Activated CD4-positive, CD25-positive, alpha-beta regulatory T cell (primary cell): Measurements from ENCODE around the gene TSPAN14.
A peak's percentile ranks its signal among the peaks of the same experiment; 100 is the strongest.

Source experiments
- DNase-seq, 4 experiments: peaks; one replicate each; lab custom pipeline; 2025; lab: John Stamatoyannopoulos, UW

Gene TSPAN14

DNA sequence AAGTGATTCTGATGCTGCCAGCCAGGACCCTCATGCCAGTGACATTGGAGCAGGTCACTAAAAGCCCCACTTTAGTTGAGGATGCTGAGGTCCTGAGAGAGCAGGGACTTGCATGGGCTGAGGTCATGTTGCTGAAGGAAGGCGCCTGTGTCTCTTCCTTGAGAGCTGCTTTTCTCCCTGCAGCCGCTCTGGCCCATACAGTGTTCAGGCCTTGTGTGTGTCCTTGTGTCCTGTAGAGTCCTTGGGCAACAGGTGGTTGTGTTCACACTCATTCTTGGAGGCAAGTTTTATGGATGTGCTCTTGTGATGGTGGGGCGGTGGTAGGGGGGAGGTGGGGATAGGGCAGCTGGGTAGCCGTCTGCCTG lies 33.3 kb downstream of the TSPAN14 start:
- DNase-seq = no peak

DNA sequence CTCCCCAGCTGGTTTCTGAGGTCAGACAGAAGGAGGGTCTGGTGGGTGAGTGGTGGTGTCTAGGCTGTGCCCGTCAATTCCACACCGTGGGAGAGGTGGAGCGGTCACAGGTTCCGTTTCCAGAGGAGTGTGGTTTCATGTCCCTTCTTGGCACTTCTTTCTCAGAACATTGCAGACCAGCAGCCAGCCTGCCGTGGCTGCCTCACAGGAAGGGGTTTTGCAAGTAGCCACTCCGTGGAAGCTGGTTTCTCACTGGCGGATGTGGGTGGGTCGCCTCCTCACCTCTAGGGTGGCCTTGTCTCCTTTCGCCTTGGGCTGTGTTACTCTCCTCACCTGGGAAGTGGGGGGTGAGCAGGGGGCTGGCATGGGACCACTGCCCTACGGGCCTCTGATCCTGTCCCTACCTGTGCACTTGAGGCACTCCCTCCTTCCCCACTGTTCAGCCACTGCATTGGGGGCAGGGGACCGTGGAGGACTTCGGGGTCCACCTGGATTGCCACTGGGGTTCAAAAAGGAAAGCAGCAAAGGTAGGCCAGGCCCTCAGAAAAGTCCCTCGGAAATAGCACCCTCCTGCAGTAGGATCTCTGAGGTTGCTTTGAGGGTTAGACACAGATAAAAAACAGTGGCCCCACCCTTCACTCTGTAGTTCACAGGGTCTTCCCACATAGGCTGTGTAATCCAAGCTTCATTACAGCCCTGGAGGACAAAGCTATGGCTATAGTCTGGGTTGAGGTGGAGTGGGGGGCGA lies 33.9 kb downstream of the TSPAN14 start:
- peak in 2 of 4 experiments; percentile 39 to 49 for DNase-seq

DNA sequence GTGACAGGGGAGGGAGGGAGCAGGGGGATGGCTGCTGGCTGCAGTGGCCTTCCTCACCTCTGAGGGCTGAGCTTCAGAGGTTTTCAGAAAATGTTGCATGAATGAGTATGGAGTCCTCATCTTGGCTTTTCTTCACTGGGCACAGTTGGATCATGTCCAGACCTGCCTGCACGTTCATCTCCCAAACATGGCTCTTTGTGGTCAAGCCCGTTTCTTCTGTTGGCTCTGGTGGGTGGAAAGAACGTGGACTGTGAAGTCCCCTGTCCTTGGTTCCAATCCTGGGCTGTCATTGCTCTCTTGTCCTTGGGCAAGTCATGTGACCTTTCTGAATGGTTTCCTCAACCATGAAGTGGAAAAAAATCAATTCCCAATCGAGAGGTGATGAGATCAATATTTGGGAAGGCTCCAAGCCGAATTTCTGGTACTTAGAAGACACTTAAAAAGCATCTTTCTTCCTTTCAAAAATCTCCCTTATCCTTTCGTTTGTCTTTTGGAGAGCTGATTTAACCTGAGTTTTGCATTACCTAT lies 34.5 kb downstream of the TSPAN14 start:
- no peak for DNase-seq

DNA sequence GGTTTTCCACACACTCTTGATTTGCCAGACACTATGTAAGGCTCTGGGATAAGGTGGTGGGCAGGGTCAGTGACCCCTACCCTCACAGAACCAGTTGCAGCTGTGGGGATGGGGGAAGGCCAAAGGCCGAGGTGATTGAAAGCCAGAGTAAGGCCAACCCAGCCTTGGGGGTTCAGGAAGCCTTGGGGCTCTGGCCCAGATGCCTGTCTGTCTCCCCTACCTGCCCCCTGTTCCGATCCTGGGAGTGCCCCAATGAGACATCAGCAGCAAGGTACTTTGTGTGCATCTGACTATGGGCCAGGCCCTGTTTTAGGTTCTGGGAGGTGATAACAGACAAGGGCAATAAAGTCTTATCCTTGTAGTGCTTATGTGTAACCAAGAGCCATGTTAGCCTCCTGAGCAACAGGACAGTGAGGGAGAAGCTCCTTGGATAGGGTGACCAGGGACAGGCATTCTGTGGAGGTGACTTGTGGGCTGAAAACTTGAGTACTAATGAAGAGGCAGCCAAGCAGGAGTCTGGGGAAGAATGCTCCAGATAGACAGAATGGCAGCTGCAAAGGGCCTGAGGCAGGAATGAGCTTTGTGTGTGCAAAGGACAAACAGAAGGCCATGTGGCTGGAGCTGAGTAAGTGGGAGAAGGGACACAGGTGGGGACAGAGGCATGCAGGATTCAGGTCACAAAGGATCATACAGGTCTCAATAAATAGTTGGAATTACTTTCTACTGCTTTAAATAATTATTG lies 35.4 kb downstream of the TSPAN14 start:
- no peak for DNase-seq

DNA sequence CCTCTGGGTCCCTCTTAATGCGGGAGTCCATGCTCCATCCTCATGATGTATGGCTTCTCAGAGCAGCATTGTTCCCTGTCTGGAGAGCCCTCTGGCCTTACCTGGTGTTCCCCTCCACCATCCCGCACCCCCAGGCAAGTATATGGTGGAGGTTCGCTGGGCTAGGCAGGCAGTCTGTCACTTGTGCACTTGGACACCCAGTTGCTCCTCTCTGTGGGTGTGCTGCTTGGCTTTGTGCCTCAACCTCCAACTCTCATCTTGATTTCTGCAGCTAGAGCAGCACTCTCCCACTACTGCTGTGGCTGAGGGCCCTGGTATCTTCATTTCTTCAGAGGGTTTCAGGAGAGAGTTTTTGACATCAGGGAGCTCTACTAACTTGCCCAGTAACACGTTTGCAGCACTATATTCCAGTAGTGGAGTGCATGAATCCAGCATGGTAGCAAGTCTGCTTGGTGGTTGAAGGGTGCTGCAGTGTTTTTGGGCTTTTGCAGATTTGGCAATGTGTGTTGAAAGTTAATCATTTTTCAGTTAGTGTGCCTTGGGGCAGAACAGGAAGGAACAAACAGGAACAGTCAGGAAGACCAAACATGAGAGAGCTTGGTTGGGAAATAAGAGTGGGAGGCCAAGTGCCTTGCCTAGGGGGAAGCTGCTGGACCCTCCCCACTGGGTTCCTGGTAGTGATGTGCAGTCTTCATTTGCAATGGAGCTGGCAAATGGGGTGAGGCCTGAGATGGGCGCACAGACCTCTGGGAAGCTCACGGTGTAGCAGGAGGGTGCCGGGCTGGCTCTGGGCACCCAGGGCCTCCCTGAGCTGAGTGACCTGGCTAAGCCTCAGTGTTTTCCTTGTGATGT lies 37.4 kb downstream of the TSPAN14 start:
- no peak for DNase-seq

DNA sequence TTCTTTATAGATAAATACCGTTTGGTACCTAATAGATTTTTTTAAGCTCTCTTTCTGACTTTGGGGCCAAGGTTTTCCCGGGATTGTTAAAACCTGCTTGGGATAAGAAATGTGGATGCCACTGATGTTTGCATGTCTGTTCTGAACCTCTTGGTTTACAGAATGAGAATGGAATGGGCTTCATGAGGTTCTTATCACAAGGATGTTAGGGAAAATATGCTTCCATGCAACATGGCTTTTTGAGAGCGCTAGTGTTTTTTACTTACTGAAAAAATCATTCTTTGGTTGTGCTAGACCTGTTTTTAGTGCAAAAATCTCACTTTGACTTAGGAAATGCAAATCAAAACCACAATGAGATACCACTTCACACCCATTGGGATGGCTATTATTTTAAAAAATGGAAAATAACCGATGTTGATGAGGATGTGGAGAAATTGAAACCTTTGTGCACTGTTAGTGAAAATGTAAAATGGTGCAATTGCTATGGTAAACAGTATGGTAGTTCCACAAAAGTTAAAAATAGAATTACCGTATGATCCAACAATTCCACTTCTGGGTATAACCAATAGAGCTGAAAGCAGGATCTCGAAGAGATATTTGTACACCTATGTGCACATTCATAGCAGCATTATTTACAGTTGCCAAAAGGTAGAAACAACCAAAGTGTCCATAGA lies 38.9 kb downstream of the TSPAN14 start:
- DNase-seq = no peak

DNA sequence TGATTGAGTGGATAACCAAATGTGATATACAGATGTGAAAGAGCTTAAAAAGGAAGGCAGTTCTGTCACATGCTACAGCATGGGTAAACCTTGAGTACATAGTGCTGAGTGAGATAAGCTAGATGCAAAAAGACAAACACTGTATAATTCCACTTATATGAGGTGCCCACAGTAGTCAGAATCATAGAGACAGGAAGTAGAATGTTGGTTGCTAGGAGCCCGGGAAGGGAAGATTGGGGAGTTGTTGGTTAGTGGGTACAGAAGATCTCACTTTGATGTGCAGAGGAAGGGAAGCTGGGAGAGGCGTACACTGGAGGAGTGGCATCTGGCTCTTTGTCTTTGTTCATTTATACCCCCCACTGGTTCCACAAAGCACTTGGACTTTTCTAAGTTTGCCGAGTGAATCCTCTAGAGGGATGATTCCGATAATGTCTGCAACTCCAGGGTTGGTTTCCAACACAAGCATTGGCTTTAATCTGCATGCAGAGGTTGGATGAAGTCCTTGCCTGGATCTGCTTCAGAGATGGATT lies 39.5 kb downstream of the TSPAN14 start:
- DNase-seq = no peak

DNA sequence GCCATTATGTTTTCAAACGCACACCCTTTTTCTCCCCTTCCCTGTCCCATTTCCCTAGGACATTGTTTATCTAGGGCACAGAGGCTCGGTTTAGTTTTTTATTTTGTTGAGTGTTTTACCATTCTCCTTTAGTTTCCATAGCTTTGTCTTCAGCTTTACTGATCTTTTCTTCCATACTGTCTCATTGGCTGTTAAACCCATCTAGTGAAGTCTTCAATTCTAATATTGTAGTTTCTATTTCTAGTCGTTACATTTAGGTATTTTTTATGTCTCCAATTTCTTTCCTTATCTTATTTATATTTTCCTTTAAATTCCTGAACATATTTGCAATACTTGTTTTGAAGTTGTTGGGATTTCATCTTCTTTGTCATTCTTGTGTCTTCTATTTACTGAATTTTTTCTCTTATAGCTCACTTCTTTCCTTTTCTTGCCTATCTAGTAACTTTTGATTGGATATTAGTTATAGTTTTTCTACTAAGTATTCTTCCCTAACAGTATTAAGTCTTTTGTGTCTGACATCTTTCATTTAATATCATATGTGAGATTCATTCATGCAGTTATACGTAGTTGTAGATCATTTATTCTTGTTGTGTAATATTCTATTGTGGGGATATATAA lies 42.6 kb downstream of the TSPAN14 start:
- no peak for DNase-seq

DNA sequence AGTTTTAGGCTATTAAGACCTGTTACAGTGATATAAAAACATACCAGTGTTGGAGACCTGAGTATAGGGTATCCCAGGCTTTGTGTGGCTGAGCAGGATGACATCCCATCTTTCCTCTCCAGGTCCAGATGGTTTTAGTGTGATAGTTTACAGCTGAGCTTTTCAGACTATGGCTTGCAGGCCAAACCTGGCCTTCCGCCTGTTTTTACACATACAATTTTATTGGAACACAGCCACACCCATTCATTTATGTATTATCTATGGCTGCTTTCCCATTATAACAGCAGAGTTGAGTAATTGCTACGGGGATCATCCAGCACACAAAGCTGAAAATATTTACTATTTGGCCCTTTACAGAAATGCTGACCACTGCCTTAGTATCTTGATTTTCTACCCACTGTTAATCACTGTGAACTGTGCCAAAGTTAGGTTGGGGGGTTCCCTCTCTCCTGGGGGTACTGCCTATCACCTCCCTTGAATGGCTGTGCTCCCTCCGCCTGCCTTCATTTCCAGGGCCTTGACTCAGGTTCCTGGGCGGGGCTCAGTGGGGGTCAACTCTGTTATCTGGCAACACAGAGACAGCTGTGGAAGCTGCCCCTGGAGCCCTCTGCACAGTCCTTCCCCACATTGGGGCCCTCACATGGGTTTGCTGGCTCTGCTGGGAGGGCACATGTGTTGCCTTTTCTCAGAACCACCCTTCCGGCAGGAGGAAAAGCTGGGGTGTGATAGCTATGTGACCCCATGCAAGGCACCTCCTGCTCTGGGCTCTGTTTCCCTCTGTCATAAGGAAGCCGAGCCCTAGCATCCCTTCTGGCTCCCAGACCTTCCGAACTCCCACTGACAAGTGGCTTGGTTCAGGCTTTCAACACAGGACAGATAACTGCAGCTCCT lies 43.3 kb downstream of the TSPAN14 start:
- DNase-seq = no peak

DNA sequence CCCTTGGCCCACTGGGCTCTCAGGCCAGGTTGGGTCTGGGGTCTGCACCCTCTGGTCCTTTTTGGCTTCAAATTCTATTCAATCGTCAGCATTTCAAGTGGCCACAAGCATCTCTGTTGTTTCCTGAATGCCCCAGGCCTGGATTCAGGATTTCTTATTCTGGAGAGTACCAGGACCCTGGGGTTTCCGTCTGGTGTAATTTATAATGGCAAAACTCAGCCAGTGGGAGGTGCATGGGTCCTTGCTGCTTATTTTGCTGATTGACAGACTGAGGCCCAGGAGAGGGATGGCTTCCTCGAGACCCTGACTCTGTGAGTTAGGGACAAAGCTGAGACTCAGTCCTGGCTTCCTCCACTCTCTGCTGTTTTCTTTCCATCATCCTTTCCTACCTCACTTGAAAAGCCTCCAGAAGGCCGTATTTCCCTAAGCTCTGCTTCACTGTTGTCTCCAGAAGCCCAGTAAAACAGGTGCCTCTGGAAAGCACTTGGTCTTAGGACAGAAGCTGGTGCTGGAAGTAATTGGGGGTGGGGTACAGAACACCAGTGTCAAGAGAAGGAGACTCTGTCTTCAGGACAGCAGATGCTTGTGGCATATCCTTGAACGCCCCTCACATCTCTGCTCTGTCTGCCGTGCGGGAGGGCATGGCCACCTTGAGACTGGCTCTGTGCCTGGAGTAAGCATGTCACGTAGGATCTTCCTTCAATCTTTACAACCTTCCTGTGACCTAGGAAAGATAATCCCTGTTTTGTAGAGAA lies 44.1 kb downstream of the TSPAN14 start:
- no peak for DNase-seq

DNA sequence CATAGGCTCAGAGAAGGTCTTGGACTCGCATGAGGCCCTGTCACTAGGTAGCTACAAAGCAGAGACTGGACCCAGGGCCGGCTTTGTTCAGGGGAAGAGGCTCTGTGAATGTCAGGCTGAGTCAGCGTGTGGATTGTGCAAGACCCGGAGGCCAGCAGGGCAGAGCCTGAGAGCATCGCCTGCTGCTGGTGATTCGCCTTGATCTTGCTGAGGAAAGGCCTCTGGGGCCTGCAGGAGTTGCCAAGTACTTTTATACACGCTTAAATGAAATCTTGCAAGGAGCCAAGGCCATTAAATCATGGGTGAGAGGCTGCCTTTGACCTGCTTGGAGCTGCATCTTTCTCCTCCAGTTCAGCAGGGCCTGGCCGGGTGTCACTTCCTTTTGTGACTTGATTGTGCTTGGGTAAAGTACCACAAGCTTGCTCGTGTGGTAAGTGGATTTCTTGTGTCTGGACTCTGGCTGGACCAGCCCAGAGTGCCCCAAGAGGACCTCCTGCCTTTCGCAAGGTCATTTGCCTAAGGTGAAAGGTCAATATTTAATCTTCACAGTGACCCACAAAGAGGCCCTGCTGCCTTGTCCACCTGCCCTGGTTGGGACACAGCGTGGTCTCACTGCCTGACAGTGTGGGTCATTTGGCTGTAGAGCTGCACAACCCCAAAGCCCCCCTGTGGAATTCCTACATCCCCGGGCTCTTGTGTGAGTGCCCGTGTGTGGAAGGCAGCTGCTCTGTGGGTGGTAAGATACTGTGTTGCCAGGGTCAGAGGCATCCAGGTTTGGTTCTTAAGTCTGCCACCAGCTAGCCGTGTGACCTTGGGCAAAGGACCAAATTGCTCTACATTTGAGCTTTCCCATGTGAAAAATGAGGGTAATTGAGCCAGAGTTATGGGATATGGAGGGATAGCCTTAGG lies 45.0 kb downstream of the TSPAN14 start:
- DNase-seq = peak in 3 of 4 experiments; percentile 15 to 33 (median 27)

DNA sequence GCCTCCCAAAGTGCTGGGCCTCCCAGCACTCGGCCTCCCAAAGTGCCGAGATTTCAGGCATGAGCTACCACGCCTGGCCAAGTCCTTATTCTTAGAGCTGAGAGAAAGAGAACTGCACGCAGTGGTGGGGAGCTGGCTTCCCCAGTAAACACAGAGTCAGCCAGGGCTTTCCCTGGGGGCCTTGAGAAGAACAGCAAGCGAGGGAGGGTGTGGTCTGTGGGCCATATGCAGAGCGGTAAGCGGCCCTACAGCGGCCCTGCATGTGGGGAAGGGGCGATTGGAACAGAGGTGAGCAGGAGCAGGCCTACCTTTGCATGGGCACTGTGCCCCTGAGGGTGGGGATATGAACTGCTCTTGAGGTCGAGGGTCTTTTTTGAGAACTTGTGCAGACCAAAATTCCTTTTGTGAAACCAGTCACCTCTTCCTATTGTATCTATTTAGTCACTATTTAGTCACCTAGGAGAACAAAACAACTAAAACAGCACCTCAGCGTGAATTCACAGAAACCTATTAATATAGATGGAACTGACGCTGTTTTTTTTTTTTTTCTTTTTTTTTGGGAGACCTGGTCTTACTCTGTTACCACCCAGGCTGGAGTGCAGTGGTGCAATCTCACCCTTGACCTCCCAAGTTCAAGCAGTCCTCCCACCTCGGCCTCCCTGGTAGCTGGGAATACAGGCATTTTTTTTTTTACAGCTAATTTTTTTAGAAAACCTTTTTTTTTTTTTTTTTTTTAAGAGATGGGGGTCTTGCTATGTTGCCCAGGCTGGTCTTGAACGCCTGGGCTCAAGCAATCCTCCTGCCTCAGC lies 46.7 kb downstream of the TSPAN14 start:
- DNase-seq = no peak

DNA sequence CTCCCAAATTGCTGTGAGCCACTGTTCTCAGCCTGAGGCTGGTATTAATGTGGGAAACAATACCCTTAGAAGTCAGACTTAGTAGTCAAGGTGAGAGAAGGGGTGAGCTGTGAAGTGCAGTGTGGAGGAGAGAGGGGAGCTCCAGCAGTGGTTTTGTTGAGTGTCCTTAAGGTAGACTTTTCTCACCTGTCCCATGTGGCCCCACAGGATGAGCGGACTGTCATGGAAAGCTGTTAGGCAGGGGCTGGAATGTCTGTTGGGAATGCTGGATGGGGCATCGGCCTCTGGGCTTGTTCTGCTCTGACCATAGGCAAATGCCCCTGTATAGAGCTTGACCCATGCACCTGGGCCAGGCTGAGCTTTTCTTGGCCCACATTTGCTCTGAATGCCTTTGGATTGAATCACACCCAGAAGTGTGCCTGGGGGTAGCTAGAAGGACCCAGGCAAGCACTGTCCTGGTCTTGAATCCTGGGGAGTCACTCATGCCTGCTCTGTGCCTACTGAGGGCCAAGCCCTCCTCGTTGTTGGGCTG lies 47.3 kb downstream of the TSPAN14 start:
- DNase-seq = no peak

DNA sequence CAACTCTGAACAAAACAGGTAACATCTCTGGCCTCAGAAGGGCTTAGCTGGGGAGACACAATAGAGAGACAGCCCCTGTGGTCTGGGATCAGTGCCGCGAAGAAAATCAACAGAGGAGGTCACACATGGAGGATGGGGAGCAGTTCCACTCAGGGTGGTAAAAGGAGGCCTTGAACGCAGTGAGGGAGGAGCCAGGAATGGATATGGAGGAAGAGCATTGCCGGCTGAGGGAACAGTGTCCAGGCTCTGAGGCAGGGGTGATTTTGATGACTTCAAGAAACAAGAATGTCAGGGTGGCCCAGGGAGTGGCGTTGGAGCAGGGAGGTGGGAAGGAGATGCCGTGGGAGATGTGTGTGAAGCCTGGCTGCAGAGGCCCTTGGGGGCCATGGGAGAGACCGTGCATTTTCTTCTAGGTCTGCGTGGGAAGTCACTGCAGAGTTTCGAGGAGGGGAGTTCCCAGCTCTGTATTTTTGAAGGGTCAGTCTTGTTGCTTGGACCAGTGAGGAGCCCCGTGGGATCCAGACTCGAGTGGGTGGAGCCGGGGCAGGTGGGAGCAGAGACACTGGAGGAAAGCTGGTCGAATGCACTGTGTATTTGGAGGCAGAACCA lies 47.9 kb downstream of the TSPAN14 start:
- DNase-seq = no peak

DNA sequence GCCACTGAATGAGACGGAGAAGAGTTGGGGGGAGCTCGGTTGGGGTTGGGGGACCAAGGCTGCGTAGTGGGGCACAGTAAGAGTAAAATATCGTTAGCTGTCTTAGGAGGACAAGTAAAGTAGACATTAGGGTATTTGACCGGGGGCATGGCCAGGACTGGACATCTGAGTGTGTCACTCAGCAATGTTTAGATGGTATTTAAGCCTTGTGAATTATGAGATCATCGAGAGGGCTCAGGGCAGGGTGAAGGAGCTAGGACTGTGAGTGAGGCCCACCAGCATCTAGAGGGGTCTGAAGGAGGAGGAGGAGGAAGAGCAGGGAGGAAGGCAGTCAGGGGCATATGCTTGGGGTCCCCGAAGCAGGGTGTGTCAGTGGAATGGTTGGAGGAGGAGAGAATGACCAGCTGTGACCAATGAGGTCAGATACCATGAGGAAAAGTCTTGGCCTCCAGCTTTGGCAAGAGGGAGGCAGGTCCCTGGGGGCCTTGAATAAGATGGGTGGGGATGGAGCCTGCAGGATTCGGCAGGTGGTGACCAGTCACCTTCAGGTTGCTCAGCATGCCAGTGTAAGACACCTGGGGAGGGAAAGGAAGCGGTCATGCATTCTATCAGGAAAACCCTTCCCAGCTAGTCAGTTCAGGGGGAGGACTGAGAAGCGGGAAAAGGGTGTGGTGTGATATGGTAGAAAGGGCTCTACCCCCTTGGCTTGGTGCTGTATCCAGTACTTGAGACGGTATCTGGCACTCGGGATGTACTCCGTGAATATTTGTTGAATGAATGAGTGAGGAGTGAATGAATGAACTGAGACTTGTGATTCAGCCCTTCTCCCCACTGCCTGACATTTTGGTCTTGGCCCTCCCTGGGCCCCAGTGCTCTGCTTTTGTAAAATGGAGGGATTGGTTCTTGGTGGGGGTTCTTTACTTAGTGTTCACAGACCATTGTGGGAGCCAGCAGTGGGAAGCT lies 48.8 kb downstream of the TSPAN14 start:
- no peak for DNase-seq
